Measurements from ENCODE around the gene DDX27. TPM values are rescaled to one million over a fixed set of nuclear protein-coding genes. Genes with fewer than 3 reads are reported as not detected.
A peak's percentile ranks its signal among the peaks of the same experiment; 100 is the strongest.
"Not testable (repeated sequence)": the region's sequence is repeated elsewhere in the genome, so short reads cannot be mapped to it uniquely, and the experiment has no call there.

DDX27 gene
- total RNA-seq, 2 donors from 2014 or later = 10.2 to 20.6 TPM

DNA sequence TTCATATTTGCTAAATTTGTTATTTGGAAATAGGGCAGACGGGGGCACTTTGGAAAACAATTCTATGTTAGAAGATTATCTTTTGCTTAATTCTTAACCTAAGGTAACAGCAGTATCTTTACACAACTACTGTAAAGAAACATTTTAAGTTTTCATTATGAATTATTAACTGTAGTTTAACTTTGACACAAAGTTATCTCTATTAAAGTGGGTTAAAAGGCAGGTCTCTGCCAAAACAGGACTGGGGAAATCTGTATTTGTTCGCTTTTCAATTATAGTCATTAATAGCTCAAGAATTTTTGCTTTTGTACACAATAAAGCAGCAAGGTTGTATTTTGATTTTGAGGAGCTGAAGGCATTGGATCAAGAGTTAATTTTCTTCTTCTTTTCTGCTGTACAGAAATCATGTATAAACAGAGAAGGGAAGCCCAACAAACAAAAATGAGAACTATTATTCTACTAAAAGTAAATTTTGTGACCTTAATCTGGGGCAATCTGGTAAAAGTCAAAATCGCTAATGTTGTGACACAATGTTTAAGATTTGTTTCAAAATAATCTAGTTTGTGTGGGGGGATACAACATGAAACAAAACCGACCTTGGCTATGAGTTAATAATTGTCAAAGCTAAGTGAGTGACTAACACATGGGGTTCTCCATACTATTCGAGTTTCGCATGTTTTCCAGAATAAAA, 34.0 kb upstream of the DDX27 start:
- Histone ChIP-seq H3K4me3 (no peak overlapping the region), H3K27ac (no peak overlapping the region), H3K9me3 (no peaks in the 10 kb centered on the region), H3K27me3 (no peaks in the 10 kb centered on the region), H3K4me1 (peaks cover 0 to 43% of the 10 kb centered on the region in 2 donors), H3K36me3 (no peaks in the 10 kb centered on the region)
- DNase-seq (ENCODE audit: low spot score) = no peak
- TF ChIP-seq, protein P1, sequence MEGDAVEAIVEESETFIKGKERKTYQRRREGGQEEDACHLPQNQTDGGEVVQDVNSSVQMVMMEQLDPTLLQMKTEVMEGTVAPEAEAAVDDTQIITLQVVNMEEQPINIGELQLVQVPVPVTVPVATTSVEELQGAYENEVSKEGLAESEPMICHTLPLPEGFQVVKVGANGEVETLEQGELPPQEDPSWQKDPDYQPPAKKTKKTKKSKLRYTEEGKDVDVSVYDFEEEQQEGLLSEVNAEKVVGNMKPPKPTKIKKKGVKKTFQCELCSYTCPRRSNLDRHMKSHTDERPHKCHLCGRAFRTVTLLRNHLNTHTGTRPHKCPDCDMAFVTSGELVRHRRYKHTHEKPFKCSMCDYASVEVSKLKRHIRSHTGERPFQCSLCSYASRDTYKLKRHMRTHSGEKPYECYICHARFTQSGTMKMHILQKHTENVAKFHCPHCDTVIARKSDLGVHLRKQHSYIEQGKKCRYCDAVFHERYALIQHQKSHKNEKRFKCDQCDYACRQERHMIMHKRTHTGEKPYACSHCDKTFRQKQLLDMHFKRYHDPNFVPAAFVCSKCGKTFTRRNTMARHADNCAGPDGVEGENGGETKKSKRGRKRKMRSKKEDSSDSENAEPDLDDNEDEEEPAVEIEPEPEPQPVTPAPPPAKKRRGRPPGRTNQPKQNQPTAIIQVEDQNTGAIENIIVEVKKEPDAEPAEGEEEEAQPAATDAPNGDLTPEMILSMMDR (IDR thresholded peaks at IDR 0.05) = no peak

DNA sequence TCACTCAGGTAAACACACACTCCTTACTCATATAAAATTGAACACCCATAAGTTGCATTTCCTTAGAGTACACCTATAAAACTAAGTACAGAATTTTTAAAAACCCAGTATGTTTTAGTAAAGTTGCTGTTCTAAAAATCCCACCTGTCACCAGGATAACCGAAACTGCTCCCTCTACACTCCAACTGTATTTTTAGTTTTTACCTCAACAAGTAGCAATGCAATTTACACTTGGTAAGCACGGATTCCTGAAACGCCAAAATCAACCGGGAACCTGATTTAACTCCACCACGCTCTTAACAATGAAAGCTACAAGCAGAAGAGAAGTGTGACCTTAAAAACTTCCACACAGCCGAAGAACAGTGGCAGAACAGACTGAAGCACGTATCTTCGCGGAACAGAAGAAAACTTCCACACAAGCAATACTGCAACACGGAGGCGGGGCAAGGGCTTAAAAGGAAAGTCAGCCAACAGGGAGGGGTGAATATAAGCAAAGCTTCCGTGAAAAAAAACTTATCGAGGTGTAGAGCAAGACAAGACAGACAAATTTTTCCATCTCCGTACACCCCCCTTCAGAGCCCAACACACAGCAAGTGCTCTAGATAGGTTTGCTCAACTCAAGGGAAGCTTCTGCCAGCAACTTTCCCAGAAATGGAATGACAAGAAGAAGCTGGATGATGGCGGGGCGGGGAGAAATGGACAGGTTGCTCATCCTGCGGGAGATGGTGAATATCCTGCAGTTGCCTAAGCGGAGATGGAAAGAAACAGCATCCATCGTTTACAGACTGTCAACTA, 32.5 kb upstream of the DDX27 start:
- H3K4me3 ChIP-seq = peak overlapping the region; percentile 86 to 89
- no peaks in the 10 kb centered on the region for H3K9me3 ChIP-seq
- H3K27me3 ChIP-seq = no peaks in the 10 kb centered on the region
- H3K27ac ChIP-seq = peak overlapping the region; percentile 90
- DNase-seq (ENCODE audit: low spot score) = peak; percentile 69
- no peaks in the 10 kb centered on the region for H3K36me3 ChIP-seq
- H3K4me1 ChIP-seq = peaks cover 0 to 30% of the 10 kb centered on the region in 2 donors
- TF ChIP-seq, protein P1 (IDR thresholded peaks at IDR 0.05) = no peak

DNA sequence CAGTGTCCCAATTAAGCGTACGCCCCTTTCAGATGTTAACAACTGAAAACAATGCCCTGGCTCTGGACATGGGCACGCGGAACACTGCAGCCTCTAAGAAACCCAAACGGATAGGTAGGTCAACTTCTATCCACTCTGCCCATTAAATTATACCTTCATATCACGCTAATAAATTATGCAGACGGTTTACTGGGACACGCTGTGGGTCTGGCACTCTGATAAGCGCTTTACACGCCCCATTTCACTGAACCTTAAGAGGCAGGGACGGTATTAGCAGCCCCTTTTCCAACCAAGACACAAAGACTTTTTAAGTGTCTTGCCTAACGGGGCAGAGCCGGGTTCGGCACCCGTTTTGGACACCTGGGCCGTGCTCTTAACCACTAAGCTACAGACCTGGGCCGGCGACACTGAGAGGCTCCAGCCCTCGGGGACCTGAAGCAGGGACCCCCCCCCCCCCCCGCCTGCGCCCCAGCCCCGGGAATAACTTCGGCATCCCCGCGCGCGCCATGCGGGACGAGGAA, 31.8 kb upstream of the DDX27 start:
- Histone ChIP-seq H3K4me1 (peaks cover 0 to 23% of the 10 kb centered on the region in 2 donors), H3K27me3 (no peaks in the 10 kb centered on the region), H3K27ac (peak overlapping the region; percentile 90), H3K9me3 (no peaks in the 10 kb centered on the region), H3K36me3 (no peaks in the 10 kb centered on the region), H3K4me3 (peak overlapping the region; percentile 86 to 89)
- TF ChIP-seq, protein P1 (IDR thresholded peaks at IDR 0.05) = no peak
- no peak for DNase-seq (ENCODE audit: low spot score)

DNA sequence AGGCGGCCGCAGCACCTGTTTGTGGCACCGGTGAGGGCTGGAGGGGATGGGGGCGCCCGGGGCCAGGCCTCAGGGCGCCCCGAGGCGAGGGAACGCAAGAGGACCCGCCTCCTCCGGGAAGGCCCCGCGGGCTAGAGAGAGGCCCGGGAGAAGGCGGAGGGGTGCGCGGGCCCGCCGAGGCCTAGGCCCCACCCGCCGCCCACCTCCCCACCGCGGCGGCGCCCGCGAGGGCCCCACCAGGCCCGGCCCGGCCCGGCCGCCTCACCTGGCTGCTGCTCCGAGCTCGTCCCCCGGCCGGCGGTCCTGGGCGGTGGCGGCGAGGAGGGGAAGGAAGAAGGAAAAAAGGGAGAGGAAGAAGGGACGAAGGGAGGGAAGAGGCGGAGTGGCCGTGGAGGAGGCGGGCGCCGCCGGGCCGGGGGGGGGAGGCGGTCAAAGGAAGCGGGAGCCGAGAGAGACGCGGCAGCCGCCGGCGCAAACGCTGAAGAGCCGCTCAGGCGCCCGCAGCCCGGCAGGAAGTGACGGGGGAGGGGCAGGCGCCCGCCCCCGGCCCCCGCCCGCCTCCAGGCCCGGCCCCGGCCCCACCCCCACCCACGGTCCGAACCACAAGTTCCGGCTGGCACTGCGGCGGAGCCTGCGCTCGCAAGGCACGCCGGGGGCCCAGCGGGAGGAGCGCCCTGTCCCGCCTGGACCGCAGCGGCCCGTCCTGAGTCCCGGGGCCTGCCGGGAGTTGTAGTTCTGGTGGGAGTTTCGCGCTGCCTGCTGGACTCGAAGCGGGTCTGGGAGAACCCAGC, 31.2 kb upstream of the DDX27 start, which contains the start of gene STAU1:
TSS of gene STAU1 (minus strand) at position 484 of the 791 bp plus-strand sequence. CDS start 22,133 bp downstream, outside the sequence.
- DNase-seq (ENCODE audit: low spot score) = peak; percentile 92
- H3K27ac ChIP-seq = peak within 1 kb of the TSS; percentile 90
- no peaks in the 10 kb centered on the region for H3K9me3 ChIP-seq
- H3K36me3 ChIP-seq = no peaks in the 10 kb centered on the region
- TF ChIP-seq, protein P1 (IDR thresholded peaks at IDR 0.05) = no peak
- no peaks in the 10 kb centered on the region for H3K27me3 ChIP-seq
- H3K4me3 ChIP-seq = peak within 1 kb of the TSS; percentile 86 to 89
- peaks cover 0 to 22% of the 10 kb centered on the region in 2 donors for H3K4me1 ChIP-seq

DNA sequence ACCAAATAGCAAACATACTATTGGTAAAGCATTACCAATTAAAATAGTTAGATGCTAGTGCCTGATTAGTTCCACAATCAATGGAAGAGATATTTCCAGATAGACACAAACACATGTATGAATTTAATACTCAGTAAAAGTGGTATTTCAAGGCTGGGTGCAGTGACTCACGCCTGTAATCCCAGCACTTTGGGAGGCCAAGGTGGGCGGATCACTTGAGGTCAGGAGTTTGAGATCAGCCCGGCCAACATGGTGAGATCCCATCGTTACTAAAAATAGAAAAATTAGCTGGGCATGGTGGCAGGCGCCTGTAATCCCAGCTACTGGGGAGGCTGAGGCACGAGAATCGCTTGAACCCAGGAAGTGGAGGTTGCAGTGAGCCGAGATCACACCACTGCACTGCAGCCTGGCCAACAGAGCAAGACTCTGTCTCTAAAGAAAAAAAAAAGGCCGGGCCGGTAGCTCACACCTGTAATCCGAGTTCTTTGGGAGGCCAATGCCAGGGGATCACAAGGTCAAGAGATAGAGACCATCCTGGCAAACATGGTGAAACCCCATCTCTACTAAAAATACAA, 26.2 kb upstream of the DDX27 start:
- not testable (repeated sequence) for DNase-seq (ENCODE audit: low spot score); H3K27me3 ChIP-seq; H3K27ac ChIP-seq; H3K4me1 ChIP-seq; H3K4me3 ChIP-seq; H3K36me3 ChIP-seq; H3K9me3 ChIP-seq

Data from right atrium auricular region (tissue), 2 donors.